Kidney (tissue), 14 donors: ENCODE measurements around the gene OVOL2. TPM values are rescaled to one million over a fixed set of nuclear protein-coding genes. Genes with fewer than 3 reads are reported as not detected.

Source experiments
- DNase-seq, 5 donors: peaks; one replicate each; pipeline ENCODE4 v3.0.0-alpha.2; 2013 to 2020
- FAIRE-seq: peaks from 2 replicates; lab custom pipeline; 2012; peaks lifted over from hg19 to GRCh38; lab: Jason Lieb, UNC
- H3K27ac ChIP-seq, 2 donors: one replicate each; pipeline ENCODE4 v1.7.0; 2013; ENCODE audit warnings: low read depth in 2 of 2, low read length in 2 of 2, inconsistent platforms in 1 of 2
- H3K27me3 ChIP-seq: one replicate; pipeline ENCODE4 v1.7.1; 2013; ENCODE audit warnings: low read length, inconsistent platforms; ENCODE audit not compliant: control insufficient read depth, insufficient read depth
- H3K36me3 ChIP-seq, 3 donors: one replicate each; pipeline versions ENCODE4 v1.7.0 to v1.7.1; 2013; ENCODE audit warnings: low read length in 3 of 3, control low read depth in 1 of 3, inconsistent platforms in 1 of 3; ENCODE audit not compliant: insufficient read depth in 3 of 3, control insufficient read depth in 2 of 3
- H3K4me1 ChIP-seq, 3 donors: one replicate each; pipeline versions ENCODE4 v1.7.0 to v1.7.1; 2013; ENCODE audit warnings: low read length in 3 of 3, inconsistent platforms in 1 of 3, low read depth in 1 of 3; ENCODE audit not compliant: control insufficient read depth in 2 of 3, insufficient read depth in 2 of 3
- H3K4me3 ChIP-seq, 3 donors: one replicate each; pipeline versions ENCODE4 v1.7.0 to v1.8.1; 2013; ENCODE audit warnings: low read length in 3 of 3, control low read depth in 1 of 3, inconsistent platforms in 1 of 3
- H3K9ac ChIP-seq, 3 donors: one replicate each; pipeline versions ENCODE4 v1.7.0 to v1.7.1; 2013; ENCODE audit warnings: low read length in 3 of 3, control low read depth in 1 of 3, inconsistent platforms in 1 of 3
- H3K9me3 ChIP-seq, 3 donors: one replicate each; pipeline versions ENCODE4 v1.7.0 to v1.7.1; 2013; ENCODE audit warnings: low read length in 3 of 3, control low read depth in 1 of 3, inconsistent platforms in 1 of 3; ENCODE audit not compliant: control insufficient read depth in 2 of 3, insufficient read depth in 1 of 3
- CTCF ChIP-seq: IDR thresholded peaks from 3 replicates; pipeline ENCODE4 v1.5.1; 2012; ENCODE audit warnings: mild to moderate bottlenecking, moderate library complexity, borderline replicate concordance; ENCODE audit not compliant: insufficient read depth; ENCODE audit errors: extremely low read depth
- intact Hi-C: fragments of 100-400 bp; cut with DNase I; formaldehyde crosslinking; loops from one replicate; pipeline ENCODE4 v1.11.1; 2022
- polyA plus RNA-seq: library from polyadenylated mRNA; stranded (reverse); fragments of 350-450 nt; fragmentation: Illumina TruSeq; extraction: RNeasy Lipid Tissue Mini Kit (QIAGEN cat#74804); gene quantifications from one replicate; pipeline ENCODE4 v1.2.3, GENCODE V29; 2014; ENCODE audit warnings: low read depth, low replicate concordance; ENCODE audit not compliant: insufficient read depth
- total RNA-seq: library from RNA; stranded (reverse); fragmentation: NEBNext Ultra II Directional; extraction: Animal tissue kit (Norgen Biotek cat#: 25700); gene quantifications from one replicate; pipeline ENCODE4 v1.2.1, GENCODE V29; 2021
- donor health status: control.
- donor health status: control.
- donor health status: control.
- donor health status: control.
- donor health status: control.
- donor health status: DM: yes; HTN: yes; CAD: no.
- donor health status: Normal renal cell carcinoma (clear cell type).

OVOL2 gene
- total and polyA plus RNA-seq, 2 donors from 2014 or later: 4.1 to 4.8 TPM

DNA sequence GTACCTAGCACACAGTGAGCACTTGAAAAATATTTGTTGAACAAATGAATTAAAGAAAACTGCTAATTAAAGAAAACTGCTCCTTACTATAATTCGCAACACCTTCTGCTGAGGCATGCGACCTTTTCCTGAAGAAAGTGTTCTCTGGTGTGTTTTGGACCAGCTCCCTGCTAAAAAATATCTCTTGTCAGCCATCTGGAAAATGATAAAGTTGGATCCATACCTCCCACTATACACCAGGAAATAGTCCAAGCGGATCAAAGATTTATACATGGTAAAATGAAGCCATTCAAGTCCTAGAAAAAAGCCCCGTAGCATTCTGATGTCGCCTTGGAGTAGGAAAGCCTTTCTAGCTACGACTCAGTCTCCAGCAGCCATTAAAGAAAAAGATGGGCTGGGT is 43.3 kb downstream of the OVOL2 start:
- DNase-seq (no peak), FAIRE-seq (no peak)
- Histone ChIP-seq H3K36me3 (no peaks in the 10 kb centered on the region), H3K9ac (no peak overlapping the region), H3K4me3 (no peak overlapping the region), H3K27me3 (no peaks in the 10 kb centered on the region), H3K4me1 (no peaks in the 10 kb centered on the region), H3K9me3 (no peaks in the 10 kb centered on the region), H3K27ac (no peak overlapping the region)
- no peak for TF ChIP-seq CTCF
- intact Hi-C loops: no loop called here

GRCh38 chr20:18012901-18013300 is 44.8 kb downstream of the OVOL2 start:
- no peaks in the 10 kb centered on the region for H3K36me3 ChIP-seq
- no peak for FAIRE-seq
- H3K4me1 ChIP-seq: no peaks in the 10 kb centered on the region
- H3K4me3 ChIP-seq: no peak overlapping the region
- no peaks in the 10 kb centered on the region for H3K27me3 ChIP-seq
- intact Hi-C loops: no loop called here
- TF ChIP-seq CTCF: no peak
- no peak for DNase-seq
- no peak overlapping the region for H3K9ac ChIP-seq
- H3K9me3 ChIP-seq: no peaks in the 10 kb centered on the region
- H3K27ac ChIP-seq: no peak overlapping the region

- H3K4me3 ChIP-seq: no peak overlapping the region
- H3K4me1 ChIP-seq: no peaks in the 10 kb centered on the region
- no peaks in the 10 kb centered on the region for H3K9me3 ChIP-seq
- no peak for TF ChIP-seq CTCF
- intact Hi-C loops: no loop called here
- FAIRE-seq (no peak), DNase-seq (peak in 1 of 5 donors; percentile 58)
- no peaks in the 10 kb centered on the region for H3K27me3 ChIP-seq
- H3K27ac ChIP-seq: no peak overlapping the region
- no peak overlapping the region for H3K9ac ChIP-seq
- H3K36me3 ChIP-seq: no peaks in the 10 kb centered on the region
Measured at GRCh38 chr20:18011951-18012645, 45.6 kb downstream of the OVOL2 start.
